HL-60 (cell line): Measurements from ENCODE around the gene PRKD1.

Experiments used
- CTCF ChIP-seq: IDR thresholded peaks from one replicate; pipeline ENCODE4 v1.5.1; 2011; ENCODE audit warnings: low read length, control low read depth, inconsistent platforms; ENCODE audit not compliant: insufficient read depth
- POLR2AphosphoS5 ChIP-seq: IDR thresholded peaks from 2 replicates; pipeline ENCODE4 v1.6.1; 2012; ENCODE audit warnings: low read depth

GRCh38 chr14:29788093-29788492 lies 139.6 kb downstream of the PRKD1 start:
- TF ChIP-seq CTCF = no peak
- TF ChIP-seq POLR2AphosphoS5 = no peak
